Measurements from ENCODE around the gene WDR7.

Gene WDR7

DNA sequence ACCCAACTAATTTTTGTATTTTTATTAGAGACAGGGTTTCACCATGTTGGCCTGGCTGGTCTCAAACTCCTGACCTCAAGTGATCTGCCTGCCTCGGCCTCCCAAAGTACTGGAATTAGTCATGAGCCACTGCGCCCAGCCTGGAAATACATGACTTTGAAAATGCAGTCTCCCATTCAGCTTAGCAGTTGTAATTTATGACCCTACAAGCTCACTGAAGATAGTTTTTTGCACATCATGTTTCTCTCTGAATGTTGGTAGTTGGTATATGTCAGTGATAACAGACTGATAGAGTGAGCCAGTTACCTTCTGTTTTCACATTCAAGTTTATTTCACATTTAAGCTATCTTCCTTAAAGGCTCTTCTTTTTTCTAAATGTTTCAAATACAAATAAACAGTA lies 7.1 kb downstream of the WDR7 start:
- no peak for DNase-seq

- DNase-seq: no peak
Measured at GRCh38 chr18:56659111-56659510, 8.0 kb downstream of the WDR7 start.

GRCh38 chr18:56660655-56661054 lies 9.5 kb downstream of the WDR7 start:
- no peak for DNase-seq

GRCh38 chr18:56661360-56662062 lies 10.4 kb downstream of the WDR7 start:
- no peak for DNase-seq

DNA sequence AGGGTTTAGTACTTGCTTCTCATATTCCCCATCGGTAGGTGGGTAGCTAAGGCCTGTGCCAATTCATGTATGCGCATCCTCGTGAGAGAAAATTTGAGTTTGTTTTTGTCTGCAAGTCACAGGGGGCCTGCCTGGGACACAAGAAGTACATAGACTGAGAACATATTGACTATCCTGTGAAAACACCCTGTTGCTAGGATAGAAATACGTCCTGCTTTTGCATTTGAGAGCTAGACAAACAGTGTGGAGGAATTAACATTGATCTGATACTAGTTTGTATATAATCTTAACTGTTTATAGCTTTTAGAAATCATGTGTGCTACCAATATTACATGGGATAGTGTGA lies 10.9 kb downstream of the WDR7 start:
- DNase-seq: no peak

- DNase-seq: no peak
Measured at GRCh38 chr18:56662502-56662901, 11.3 kb downstream of the WDR7 start.

GRCh38 chr18:56662902-56663301 lies 11.7 kb downstream of the WDR7 start:
- no peak for DNase-seq

GRCh38 chr18:56672391-56672790 lies 21.2 kb downstream of the WDR7 start:
- no peak for DNase-seq

- DNase-seq: no peak
Measured at GRCh38 chr18:56672981-56673380, 21.8 kb downstream of the WDR7 start.

- no peak for DNase-seq
Measured at GRCh38 chr18:56676639-56677038, 25.5 kb downstream of the WDR7 start.

- no peak for DNase-seq
Measured at GRCh38 chr18:56678836-56679565, 27.8 kb downstream of the WDR7 start.

GRCh38 chr18:56684277-56684676 lies 33.1 kb downstream of the WDR7 start:
- no peak for DNase-seq

DNA sequence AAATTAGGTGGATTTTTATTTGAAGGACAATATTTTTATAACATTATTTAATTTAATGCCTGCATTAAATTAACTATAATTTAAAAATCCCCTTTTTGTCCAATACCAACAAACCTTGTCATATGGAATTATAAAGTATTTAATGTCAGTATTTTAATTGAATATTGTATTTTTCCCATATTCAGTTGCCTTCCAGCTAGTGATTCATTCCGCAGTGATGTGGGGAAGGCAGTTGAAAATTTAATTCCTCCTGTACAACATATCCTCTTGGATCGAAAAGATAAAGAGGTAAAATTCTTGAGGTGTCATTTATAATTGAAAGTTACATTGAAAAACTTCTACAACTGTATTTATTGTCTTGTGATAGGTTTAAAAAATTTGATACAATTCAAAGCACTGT lies 40.4 kb downstream of the WDR7 start:
- DNase-seq: no peak

DNA sequence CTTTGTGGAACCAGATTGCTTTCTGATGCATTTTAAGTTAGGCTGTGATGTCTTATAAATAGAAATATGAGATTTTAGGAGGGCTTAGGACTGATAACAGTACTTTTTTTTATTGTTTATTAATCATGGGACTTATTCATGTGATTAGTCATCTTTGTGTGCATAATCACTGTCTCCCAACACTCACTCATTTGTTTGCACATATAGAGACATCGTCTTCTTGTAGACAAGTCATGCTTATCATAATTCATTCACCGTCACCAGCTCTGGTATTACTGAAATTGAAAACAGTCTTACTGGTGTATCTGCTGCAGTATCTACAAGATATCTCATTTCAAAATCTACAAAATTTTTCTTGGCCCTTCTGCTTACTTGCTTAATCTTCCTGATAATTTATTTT lies 45.8 kb downstream of the WDR7 start:
- DNase-seq: no peak

GRCh38 chr18:56702946-56703345 lies 51.8 kb downstream of the WDR7 start:
- peak; percentile 58 for DNase-seq

DNA sequence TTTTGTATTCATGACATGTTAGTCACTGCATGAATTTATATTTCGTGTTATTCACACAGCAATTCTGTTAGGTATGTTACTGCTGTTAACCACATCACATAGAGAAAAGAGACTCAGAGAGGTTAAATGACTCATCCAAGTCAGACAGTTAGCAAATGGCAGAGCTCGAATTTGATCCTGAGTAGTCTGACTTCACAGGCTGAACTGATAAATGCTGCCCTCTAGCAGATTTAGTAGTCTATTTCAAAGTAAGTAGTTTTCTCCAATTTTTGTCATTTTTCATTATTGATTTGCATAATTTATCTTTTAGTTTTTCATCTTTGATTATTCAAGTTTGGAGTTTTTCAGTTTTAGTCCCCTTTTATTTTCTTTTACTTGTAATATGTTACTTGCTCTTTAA lies 58.3 kb downstream of the WDR7 start:
- DNase-seq: no peak

- DNase-seq: peak; percentile 45
Measured at GRCh38 chr18:56711708-56712445, 60.7 kb downstream of the WDR7 start.

- DNase-seq: no peak
Measured at GRCh38 chr18:56712761-56713160, 61.6 kb downstream of the WDR7 start.

DNA sequence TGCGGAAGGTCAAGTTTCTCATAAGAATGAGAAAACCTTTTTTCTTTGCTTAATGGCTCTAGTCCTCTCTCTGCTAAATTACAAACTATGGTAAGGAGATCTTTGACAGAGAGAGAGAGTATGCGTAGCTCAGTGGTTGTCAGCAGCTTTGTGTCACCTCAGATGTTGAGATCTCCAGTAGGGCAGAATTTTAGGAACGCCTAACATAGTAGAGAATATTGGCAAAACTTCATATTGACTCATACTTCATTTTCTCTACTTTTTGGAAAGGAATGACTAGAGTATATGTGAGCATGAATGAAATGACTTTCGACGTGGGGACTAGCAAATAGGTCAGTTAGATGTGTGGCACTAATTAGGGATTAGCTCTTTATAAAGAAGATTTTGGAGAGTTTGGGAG lies 64.0 kb downstream of the WDR7 start:
- no peak for DNase-seq

- DNase-seq: no peak
Measured at GRCh38 chr18:56716692-56717146, 65.6 kb downstream of the WDR7 start.

GRCh38 chr18:56721031-56721430 lies 69.9 kb downstream of the WDR7 start:
- DNase-seq: no peak

DNA sequence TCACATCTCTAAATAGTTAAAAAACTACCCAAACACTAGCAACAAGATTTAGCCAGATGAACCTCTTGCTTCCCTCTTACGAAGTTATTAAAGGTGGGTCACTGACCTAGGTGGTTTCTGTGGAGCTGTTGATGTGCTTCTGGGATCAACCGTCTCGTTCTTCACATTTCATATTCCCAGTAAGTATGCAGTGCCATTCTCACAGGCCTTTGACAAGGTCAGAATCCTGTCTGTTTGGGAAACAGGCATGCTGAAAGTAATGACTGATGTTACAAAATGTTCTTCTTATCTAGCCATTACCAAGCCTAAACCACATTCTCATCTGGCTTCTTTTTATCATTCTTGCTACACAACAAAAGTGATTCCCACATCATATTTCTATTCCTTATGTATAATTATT lies 70.3 kb downstream of the WDR7 start:
- DNase-seq: no peak

GRCh38 chr18:56722518-56722917 lies 71.4 kb downstream of the WDR7 start:
- DNase-seq: no peak

- no peak for DNase-seq
Measured at GRCh38 chr18:56723068-56723467, 71.9 kb downstream of the WDR7 start.

All from NCI-H2227 treated with DMSO at 0.1 percent for 48 hours (cell line).